Stimulated activated naive CD8-positive, alpha-beta T cell treated with anti-CD3 and anti-CD28 coated beads, Interleukin-15, Interleukin-2, amounts not matched to agents 100 ng/mL and 50 ng/mL, for 24 hours (primary cell): ENCODE data around the gene MYBPH.

Experiments used
- H3K27ac Mint-ChIP-seq: one replicate; pipeline ENCODE4 v1.8.0; 2021; ENCODE audit warnings: mild to moderate bottlenecking, mixed read lengths
- H3K27me3 Mint-ChIP-seq: one replicate; pipeline ENCODE4 v1.8.0; 2021; ENCODE audit warnings: mixed read lengths
- H3K36me3 Mint-ChIP-seq: one replicate; pipeline ENCODE4 v1.8.0; 2021; ENCODE audit warnings: low read depth, mixed read lengths
- H3K4me1 Mint-ChIP-seq: one replicate; pipeline ENCODE4 v1.8.0; 2021; ENCODE audit warnings: low read depth, mixed read lengths
- H3K4me3 Mint-ChIP-seq: one replicate; pipeline ENCODE4 v1.8.0; 2021; ENCODE audit warnings: mild to moderate bottlenecking, mixed read lengths
- H3K9me3 Mint-ChIP-seq: one replicate; pipeline ENCODE4 v1.8.0; 2021; ENCODE audit warnings: mixed read lengths

MYBPH gene

DNA sequence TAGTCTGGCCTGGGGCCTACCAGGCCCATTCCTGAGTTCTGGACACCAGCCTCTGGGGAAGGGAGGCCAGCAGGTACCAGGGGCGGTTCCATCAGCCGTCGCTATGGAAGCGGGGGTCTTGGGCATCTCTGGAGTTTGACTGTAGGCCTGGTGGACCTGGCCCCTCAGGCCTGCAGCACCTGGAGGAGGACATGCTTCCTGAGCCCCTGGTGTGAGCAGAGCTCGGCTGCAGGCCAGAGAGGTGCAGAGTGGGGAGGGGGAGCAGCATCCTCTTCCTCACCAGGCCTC is 7.8 kb downstream of the MYBPH start:
- Mint-ChIP-seq H3K27ac (no peak overlapping the region), H3K27me3 (peaks cover 8% of the 10 kb centered on the region), H3K36me3 (no peaks in the 10 kb centered on the region), H3K4me1 (no peaks in the 10 kb centered on the region), H3K4me3 (no peak overlapping the region), H3K9me3 (no peaks in the 10 kb centered on the region)

- Mint-ChIP-seq H3K27ac (no peak overlapping the region), H3K36me3 (no peaks in the 10 kb centered on the region), H3K27me3 (peaks cover 13% of the 10 kb centered on the region), H3K4me1 (no peaks in the 10 kb centered on the region), H3K9me3 (no peaks in the 10 kb centered on the region), H3K4me3 (no peak overlapping the region)
Measured at GRCh38 chr1:203167026-203167912, 8.4 kb downstream of the MYBPH start.

GRCh38 chr1:203166192-203166940 is 9.3 kb downstream of the MYBPH start:
- H3K4me3 Mint-ChIP-seq = no peak overlapping the region
- no peaks in the 10 kb centered on the region for H3K4me1 Mint-ChIP-seq
- no peaks in the 10 kb centered on the region for H3K9me3 Mint-ChIP-seq
- H3K27ac Mint-ChIP-seq = no peak overlapping the region
- peaks cover 14% of the 10 kb centered on the region for H3K27me3 Mint-ChIP-seq
- no peaks in the 10 kb centered on the region for H3K36me3 Mint-ChIP-seq

- peaks cover 14% of the 10 kb centered on the region for H3K27me3 Mint-ChIP-seq
- H3K4me1 Mint-ChIP-seq = no peaks in the 10 kb centered on the region
- H3K9me3 Mint-ChIP-seq = no peaks in the 10 kb centered on the region
- H3K36me3 Mint-ChIP-seq = no peaks in the 10 kb centered on the region
- H3K4me3 Mint-ChIP-seq = no peak overlapping the region
- H3K27ac Mint-ChIP-seq = no peak overlapping the region
Measured at GRCh38 chr1:203165800-203166161, 9.8 kb downstream of the MYBPH start.

GRCh38 chr1:203165101-203165799 is 10.4 kb downstream of the MYBPH start:
- no peak overlapping the region for H3K27ac Mint-ChIP-seq
- no peaks in the 10 kb centered on the region for H3K9me3 Mint-ChIP-seq
- no peaks in the 10 kb centered on the region for H3K4me1 Mint-ChIP-seq
- H3K4me3 Mint-ChIP-seq = no peak overlapping the region
- no peaks in the 10 kb centered on the region for H3K36me3 Mint-ChIP-seq
- H3K27me3 Mint-ChIP-seq = peaks cover 14% of the 10 kb centered on the region

DNA sequence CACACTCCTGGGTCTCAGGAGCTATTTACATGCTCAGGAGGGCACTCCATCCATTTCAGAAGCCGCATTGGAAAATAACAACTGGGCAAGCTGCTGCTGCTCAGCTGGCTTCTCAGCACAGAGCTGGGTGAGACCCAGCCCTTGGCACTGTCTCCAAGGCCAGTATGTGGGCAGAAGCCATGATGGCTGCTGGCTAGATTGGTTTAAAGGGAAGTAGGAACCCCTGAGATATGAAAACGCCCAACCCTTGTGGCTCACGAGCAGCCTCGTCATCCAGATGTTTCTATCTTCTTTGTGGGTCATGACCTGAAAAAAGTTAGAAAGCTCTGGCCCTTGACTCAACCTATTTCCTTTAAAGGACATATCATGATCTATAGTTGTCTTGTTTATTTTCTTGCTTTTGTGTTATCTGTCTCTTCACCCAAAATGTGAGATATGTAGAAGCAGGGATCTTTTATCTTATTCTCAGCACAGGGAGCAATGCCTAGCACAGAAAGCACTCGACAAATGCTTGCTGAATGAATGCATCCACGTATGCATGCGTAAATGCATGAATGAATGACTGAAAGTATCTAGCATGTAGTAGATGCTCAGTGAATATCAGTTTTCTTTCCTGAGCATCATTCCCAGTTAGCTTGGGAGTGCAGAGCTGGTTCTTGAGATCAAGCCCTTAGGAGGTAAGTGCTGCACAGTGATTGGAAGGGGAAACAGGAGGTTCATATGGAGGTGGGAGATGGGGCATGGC is 11.6 kb downstream of the MYBPH start:
- Mint-ChIP-seq H3K4me1 (no peaks in the 10 kb centered on the region), H3K27ac (no peak overlapping the region), H3K27me3 (peaks cover 19% of the 10 kb centered on the region), H3K9me3 (peaks cover 4% of the 10 kb centered on the region), H3K4me3 (no peak overlapping the region), H3K36me3 (no peaks in the 10 kb centered on the region)

GRCh38 chr1:203162403-203162802 is 13.2 kb downstream of the MYBPH start:
- Mint-ChIP-seq H3K4me3 (no peak overlapping the region), H3K27me3 (peaks cover 19% of the 10 kb centered on the region), H3K9me3 (peaks cover 11% of the 10 kb centered on the region), H3K4me1 (no peaks in the 10 kb centered on the region), H3K27ac (no peak overlapping the region), H3K36me3 (no peaks in the 10 kb centered on the region)

DNA sequence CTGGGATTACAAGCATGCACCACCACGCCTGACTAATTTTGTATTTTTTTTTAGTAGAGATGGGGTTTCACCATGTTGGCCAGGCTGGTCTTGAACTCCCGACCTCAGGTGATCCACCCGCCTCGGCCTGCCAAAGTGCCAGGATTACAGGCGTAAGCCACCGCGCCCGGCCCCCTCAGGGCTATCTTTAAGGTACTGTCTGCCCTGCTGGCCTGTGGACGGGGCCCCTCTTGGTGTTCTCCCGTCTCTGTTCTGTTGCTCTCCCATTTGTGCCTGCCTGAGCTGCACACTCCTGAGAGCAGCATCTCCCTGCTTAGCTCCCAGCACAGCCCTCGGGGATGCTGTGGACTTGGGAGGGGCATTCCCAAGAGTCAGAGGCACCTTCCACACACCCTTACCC is 13.9 kb downstream of the MYBPH start:
- Mint-ChIP-seq H3K36me3 (no peaks in the 10 kb centered on the region), H3K4me3 (no peak overlapping the region), H3K9me3 (peaks cover 11% of the 10 kb centered on the region), H3K27me3 (peaks cover 19% of the 10 kb centered on the region), H3K27ac (no peak overlapping the region), H3K4me1 (no peaks in the 10 kb centered on the region)

GRCh38 chr1:203161175-203161574 is 14.5 kb downstream of the MYBPH start:
- Mint-ChIP-seq H3K4me1 (no peaks in the 10 kb centered on the region), H3K36me3 (no peaks in the 10 kb centered on the region), H3K27ac (no peak overlapping the region), H3K4me3 (no peak overlapping the region), H3K9me3 (peaks cover 11% of the 10 kb centered on the region), H3K27me3 (peaks cover 19% of the 10 kb centered on the region)

GRCh38 chr1:203159844-203160243 is 15.8 kb downstream of the MYBPH start:
- no peaks in the 10 kb centered on the region for H3K36me3 Mint-ChIP-seq
- peaks cover 11% of the 10 kb centered on the region for H3K9me3 Mint-ChIP-seq
- H3K4me1 Mint-ChIP-seq = no peaks in the 10 kb centered on the region
- peaks cover 19% of the 10 kb centered on the region for H3K27me3 Mint-ChIP-seq
- H3K4me3 Mint-ChIP-seq = no peak overlapping the region
- H3K27ac Mint-ChIP-seq = no peak overlapping the region

- no peak overlapping the region for H3K27ac Mint-ChIP-seq
- H3K4me3 Mint-ChIP-seq = no peak overlapping the region
- H3K27me3 Mint-ChIP-seq = peaks cover 16% of the 10 kb centered on the region
- H3K9me3 Mint-ChIP-seq = peaks cover 11% of the 10 kb centered on the region
- H3K36me3 Mint-ChIP-seq = no peaks in the 10 kb centered on the region
- no peaks in the 10 kb centered on the region for H3K4me1 Mint-ChIP-seq
Measured at GRCh38 chr1:203158960-203159665, 16.5 kb downstream of the MYBPH start.

- Mint-ChIP-seq H3K27ac (no peak overlapping the region), H3K27me3 (peaks cover 15% of the 10 kb centered on the region), H3K4me1 (no peaks in the 10 kb centered on the region), H3K4me3 (no peak overlapping the region), H3K9me3 (peaks cover 11% of the 10 kb centered on the region), H3K36me3 (no peaks in the 10 kb centered on the region)
Measured at GRCh38 chr1:203158423-203158822, 17.2 kb downstream of the MYBPH start.

- H3K4me1 Mint-ChIP-seq = no peaks in the 10 kb centered on the region
- no peak overlapping the region for H3K4me3 Mint-ChIP-seq
- peaks cover 11% of the 10 kb centered on the region for H3K9me3 Mint-ChIP-seq
- H3K27ac Mint-ChIP-seq = no peak overlapping the region
- H3K36me3 Mint-ChIP-seq = no peaks in the 10 kb centered on the region
- H3K27me3 Mint-ChIP-seq = peaks cover 5% of the 10 kb centered on the region
Measured at GRCh38 chr1:203156280-203156679, 19.3 kb downstream of the MYBPH start.
